ENCODE results near the gene GOLGA7B.
A peak's percentile ranks its signal among the peaks of the same experiment; 100 is the strongest.

The GOLGA7B gene

GRCh38 chr10:97844678-97845077 lies 5.0 kb upstream of the GOLGA7B start:
- Mint-ChIP-seq H3K27me3 (peaks cover 4% of the 10 kb centered on the region), H3K27ac (no peak overlapping the region), H3K9me3 (no peaks in the 10 kb centered on the region), H3K36me3 (no peaks in the 10 kb centered on the region), H3K4me3 (no peak overlapping the region), H3K4me1 (peaks cover 5% of the 10 kb centered on the region)
- DNase-seq (ENCODE audit: low spot score in 2 of 2) (no peak), ATAC-seq (ENCODE audit: low read depth) (no peak)

GRCh38 chr10:97849103-97849686 lies 448 bp upstream of the GOLGA7B start:
- DNase-seq (ENCODE audit: low spot score in 2 of 2) (no peak), ATAC-seq (ENCODE audit: low read depth) (peak; percentile 44)
- H3K27ac Mint-ChIP-seq, result no peak overlapping the region
- H3K36me3 Mint-ChIP-seq, result no peaks in the 10 kb centered on the region
- H3K4me3 Mint-ChIP-seq, result peak overlapping the region; percentile 88
- H3K27me3 Mint-ChIP-seq, result peaks cover 26% of the 10 kb centered on the region
- H3K9me3 Mint-ChIP-seq, result no peaks in the 10 kb centered on the region
- peaks cover 13% of the 10 kb centered on the region for H3K4me1 Mint-ChIP-seq

DNA sequence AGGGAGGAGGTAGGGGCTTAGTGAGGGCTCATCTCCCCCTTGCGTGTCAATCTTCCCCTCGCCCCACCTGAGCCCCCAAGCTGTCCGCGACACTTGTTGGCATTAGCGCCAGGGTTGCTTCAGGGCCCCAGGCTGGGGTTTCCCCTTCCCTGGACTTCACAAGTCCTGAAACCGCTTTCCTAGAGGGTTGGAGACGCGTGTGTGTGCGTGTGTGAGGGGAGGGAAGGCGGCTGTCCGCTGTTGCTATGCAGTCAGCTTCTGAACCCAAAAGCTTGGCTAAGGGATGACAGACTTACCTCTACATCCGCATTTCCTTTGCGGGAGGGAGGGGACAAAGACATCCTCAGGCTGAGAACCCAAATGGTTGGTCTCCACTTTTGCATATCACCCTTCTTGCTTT lies 803 bp downstream of the GOLGA7B start:
- H3K36me3 Mint-ChIP-seq, result no peaks in the 10 kb centered on the region
- peak overlapping the region; percentile 80 for H3K4me3 Mint-ChIP-seq
- ATAC-seq (ENCODE audit: low read depth), result no peak
- peaks cover 33% of the 10 kb centered on the region for H3K27me3 Mint-ChIP-seq
- no peak for DNase-seq (ENCODE audit: low spot score in 2 of 2)
- no peak overlapping the region for H3K27ac Mint-ChIP-seq
- H3K4me1 Mint-ChIP-seq, result peaks cover 13% of the 10 kb centered on the region
- no peaks in the 10 kb centered on the region for H3K9me3 Mint-ChIP-seq

DNA sequence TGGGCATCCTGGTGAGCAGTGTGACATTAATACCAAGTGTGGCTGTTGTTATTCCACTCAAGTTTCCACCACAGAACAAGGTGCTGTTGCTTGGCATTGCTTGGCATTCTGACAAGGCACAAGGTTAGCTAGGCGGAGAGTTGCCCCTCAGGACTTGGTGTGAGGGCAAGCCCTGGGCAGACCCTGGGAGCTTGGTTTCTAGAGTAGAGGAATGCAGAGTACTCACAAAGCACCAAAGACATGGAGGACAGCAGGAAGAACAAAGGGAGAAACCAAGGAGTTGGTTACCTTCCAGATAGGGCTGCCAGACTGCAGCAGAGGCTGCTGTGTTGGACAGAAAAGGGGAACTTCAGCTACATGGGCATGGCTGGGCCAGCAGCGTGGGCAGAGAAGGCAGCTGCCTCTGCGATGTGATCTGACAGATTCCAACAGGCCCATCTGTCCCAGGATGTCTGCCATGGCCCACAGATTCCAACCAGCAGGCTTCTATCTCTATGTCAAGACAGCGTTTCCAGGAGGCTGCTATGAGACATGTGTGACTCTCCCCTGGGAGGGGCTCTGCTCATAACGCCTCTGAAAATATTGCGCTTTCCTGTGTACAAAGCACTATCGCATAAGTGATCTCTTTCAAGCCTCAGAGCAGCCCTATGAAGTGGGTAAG lies 1.8 kb downstream of the GOLGA7B start:
- DNase-seq (ENCODE audit: low spot score in 2 of 2) (no peak), ATAC-seq (ENCODE audit: low read depth) (no peak)
- Mint-ChIP-seq H3K9me3 (no peaks in the 10 kb centered on the region), H3K36me3 (no peaks in the 10 kb centered on the region), H3K4me1 (peaks cover 13% of the 10 kb centered on the region), H3K27me3 (peaks cover 33% of the 10 kb centered on the region), H3K4me3 (no peak overlapping the region), H3K27ac (no peak overlapping the region)

DNA sequence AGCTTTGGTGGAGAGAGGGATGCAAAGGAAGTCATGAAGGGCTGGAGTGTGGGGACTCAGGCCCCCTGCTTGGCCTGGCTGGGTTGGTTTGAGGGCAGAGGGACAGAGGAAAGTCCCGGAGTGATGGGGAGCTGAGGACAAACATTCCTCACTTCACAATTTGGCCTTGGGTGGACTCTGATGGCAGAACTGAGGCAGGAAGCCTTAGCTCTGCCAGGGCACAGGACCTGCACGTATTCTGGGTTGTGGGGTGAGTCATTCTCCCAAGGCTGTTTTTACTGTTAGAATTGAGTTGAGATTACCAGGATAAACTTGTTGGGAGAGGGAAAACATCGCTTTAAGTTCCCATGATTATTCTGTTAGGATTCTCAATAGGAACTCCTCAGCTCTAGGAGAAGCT lies 2.6 kb downstream of the GOLGA7B start:
- Mint-ChIP-seq H3K4me3 (no peak overlapping the region), H3K27ac (no peak overlapping the region), H3K27me3 (peaks cover 37% of the 10 kb centered on the region), H3K9me3 (peaks cover 4% of the 10 kb centered on the region), H3K36me3 (no peaks in the 10 kb centered on the region), H3K4me1 (peaks cover 13% of the 10 kb centered on the region)
- DNase-seq (ENCODE audit: low spot score in 2 of 2) (no peak), ATAC-seq (ENCODE audit: low read depth) (no peak)

DNA sequence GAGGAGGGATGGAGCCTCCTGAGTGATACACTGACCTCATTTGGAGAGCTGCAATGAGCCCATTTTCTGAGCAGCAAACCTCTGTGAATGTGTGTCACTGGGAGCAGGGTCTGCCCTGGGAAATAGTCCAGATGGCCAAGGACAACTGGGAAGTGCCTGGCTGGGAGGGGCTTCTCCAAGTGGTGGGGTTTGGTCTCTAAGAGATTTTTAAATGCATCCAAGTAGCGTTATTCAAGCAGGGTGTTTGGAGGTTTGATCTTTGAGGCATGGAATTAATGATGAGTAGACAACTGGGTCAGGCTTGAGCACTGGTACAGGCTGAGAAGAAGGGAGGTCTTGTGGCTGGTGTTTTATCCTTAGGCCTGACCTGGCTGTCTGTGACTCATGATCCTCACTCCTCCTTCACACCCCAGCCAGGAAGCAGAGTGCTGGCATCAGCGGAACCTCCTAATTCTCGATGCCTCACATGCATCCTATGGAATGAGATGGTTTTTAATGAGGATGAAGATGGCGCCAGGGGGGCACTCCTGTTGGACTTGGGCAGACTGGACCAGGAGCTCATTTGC lies 3.3 kb downstream of the GOLGA7B start:
- H3K27me3 Mint-ChIP-seq, result peaks cover 40% of the 10 kb centered on the region
- DNase-seq (ENCODE audit: low spot score in 2 of 2) (no peak), ATAC-seq (ENCODE audit: low read depth) (no peak)
- H3K4me1 Mint-ChIP-seq, result peaks cover 13% of the 10 kb centered on the region
- no peaks in the 10 kb centered on the region for H3K36me3 Mint-ChIP-seq
- H3K9me3 Mint-ChIP-seq, result peaks cover 5% of the 10 kb centered on the region
- no peak overlapping the region for H3K4me3 Mint-ChIP-seq
- H3K27ac Mint-ChIP-seq, result no peak overlapping the region

DNA sequence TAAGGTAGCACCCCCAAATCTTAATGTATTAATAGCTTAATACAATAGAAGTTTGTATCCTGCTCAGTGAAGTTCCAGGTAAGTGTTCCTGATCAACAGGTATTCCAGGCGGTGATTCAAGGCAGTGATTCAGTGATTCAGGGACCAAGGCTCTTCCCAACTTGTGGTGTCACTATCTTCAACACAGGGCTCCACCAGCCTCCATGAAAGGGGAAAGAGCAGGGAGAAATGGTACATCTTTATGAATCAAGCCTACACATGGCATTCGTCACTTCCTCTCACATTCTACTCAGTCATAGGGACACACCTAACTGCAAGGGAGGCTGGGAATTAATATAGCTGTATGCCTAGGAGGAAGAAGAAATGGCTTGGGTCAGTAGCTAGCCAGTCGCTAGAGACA lies 5.1 kb downstream of the GOLGA7B start:
- peaks cover 6% of the 10 kb centered on the region for H3K9me3 Mint-ChIP-seq
- ATAC-seq (ENCODE audit: low read depth) (no peak), DNase-seq (ENCODE audit: low spot score in 2 of 2) (no peak)
- peaks cover 8% of the 10 kb centered on the region for H3K4me1 Mint-ChIP-seq
- H3K4me3 Mint-ChIP-seq, result no peak overlapping the region
- H3K27me3 Mint-ChIP-seq, result peaks cover 37% of the 10 kb centered on the region
- H3K36me3 Mint-ChIP-seq, result no peaks in the 10 kb centered on the region
- no peak overlapping the region for H3K27ac Mint-ChIP-seq

GRCh38 chr10:97858001-97858439 lies 8.4 kb downstream of the GOLGA7B start:
- no peaks in the 10 kb centered on the region for H3K36me3 Mint-ChIP-seq
- H3K9me3 Mint-ChIP-seq, result peaks cover 6% of the 10 kb centered on the region
- DNase-seq (ENCODE audit: low spot score in 2 of 2) (no peak), ATAC-seq (ENCODE audit: low read depth) (no peak)
- H3K4me1 Mint-ChIP-seq, result no peaks in the 10 kb centered on the region
- H3K27ac Mint-ChIP-seq, result no peak overlapping the region
- H3K4me3 Mint-ChIP-seq, result no peak overlapping the region
- H3K27me3 Mint-ChIP-seq, result peaks cover 19% of the 10 kb centered on the region

- H3K4me1 Mint-ChIP-seq, result no peaks in the 10 kb centered on the region
- DNase-seq (ENCODE audit: low spot score in 2 of 2) (no peak), ATAC-seq (ENCODE audit: low read depth) (no peak)
- H3K9me3 Mint-ChIP-seq, result peaks cover 6% of the 10 kb centered on the region
- no peak overlapping the region for H3K27ac Mint-ChIP-seq
- no peak overlapping the region for H3K4me3 Mint-ChIP-seq
- peaks cover 11% of the 10 kb centered on the region for H3K27me3 Mint-ChIP-seq
- H3K36me3 Mint-ChIP-seq, result no peaks in the 10 kb centered on the region
Measured at GRCh38 chr10:97861097-97861750, 11.6 kb downstream of the GOLGA7B start.

GRCh38 chr10:97861924-97862323 lies 12.3 kb downstream of the GOLGA7B start:
- Mint-ChIP-seq H3K4me3 (no peak overlapping the region), H3K27ac (no peak overlapping the region), H3K27me3 (peaks cover 14% of the 10 kb centered on the region), H3K36me3 (no peaks in the 10 kb centered on the region), H3K9me3 (peaks cover 2% of the 10 kb centered on the region), H3K4me1 (no peaks in the 10 kb centered on the region)
- DNase-seq (ENCODE audit: low spot score in 2 of 2) (no peak), ATAC-seq (ENCODE audit: low read depth) (no peak)

DNA sequence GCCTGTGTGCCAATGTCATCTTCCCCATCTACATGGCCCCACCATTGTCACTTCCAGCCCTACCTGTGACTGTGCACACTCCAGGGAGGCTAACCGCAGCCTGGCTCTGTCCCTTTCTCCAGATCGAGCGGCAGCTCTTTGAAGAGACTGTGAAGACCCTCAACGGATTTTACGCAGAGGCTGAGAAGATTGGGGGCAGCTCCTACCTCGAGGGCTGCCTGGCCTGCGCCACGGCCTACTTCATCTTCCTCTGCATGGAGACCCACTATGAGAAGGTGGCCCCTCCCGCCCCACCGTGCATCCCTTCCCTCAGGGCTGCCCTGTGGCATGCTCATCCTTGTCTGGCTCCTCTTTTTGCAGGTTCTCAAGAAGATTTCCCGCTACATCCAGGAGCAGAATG lies 14.2 kb downstream of the GOLGA7B start:
- no peaks in the 10 kb centered on the region for H3K36me3 Mint-ChIP-seq
- peaks cover 8% of the 10 kb centered on the region for H3K27me3 Mint-ChIP-seq
- no peak overlapping the region for H3K27ac Mint-ChIP-seq
- no peaks in the 10 kb centered on the region for H3K4me1 Mint-ChIP-seq
- no peak overlapping the region for H3K4me3 Mint-ChIP-seq
- H3K9me3 Mint-ChIP-seq, result no peaks in the 10 kb centered on the region
- DNase-seq (ENCODE audit: low spot score in 2 of 2), result no peak
- no peak for ATAC-seq (ENCODE audit: low read depth)

GRCh38 chr10:97865488-97865887 lies 15.8 kb downstream of the GOLGA7B start:
- Mint-ChIP-seq H3K27ac (no peak overlapping the region), H3K4me3 (no peak overlapping the region), H3K36me3 (no peaks in the 10 kb centered on the region), H3K27me3 (peaks cover 8% of the 10 kb centered on the region), H3K9me3 (no peaks in the 10 kb centered on the region), H3K4me1 (peaks cover 7% of the 10 kb centered on the region)
- ATAC-seq (ENCODE audit: low read depth) (no peak), DNase-seq (ENCODE audit: low spot score in 2 of 2) (no peak)

GRCh38 chr10:97866524-97867219 lies 17.0 kb downstream of the GOLGA7B start:
- no peak for ATAC-seq (ENCODE audit: low read depth)
- H3K36me3 Mint-ChIP-seq, result no peaks in the 10 kb centered on the region
- no peak overlapping the region for H3K27ac Mint-ChIP-seq
- H3K4me1 Mint-ChIP-seq, result peaks cover 7% of the 10 kb centered on the region
- no peak overlapping the region for H3K4me3 Mint-ChIP-seq
- no peak for DNase-seq (ENCODE audit: low spot score in 2 of 2)
- no peaks in the 10 kb centered on the region for H3K9me3 Mint-ChIP-seq
- H3K27me3 Mint-ChIP-seq, result peaks cover 10% of the 10 kb centered on the region

DNA sequence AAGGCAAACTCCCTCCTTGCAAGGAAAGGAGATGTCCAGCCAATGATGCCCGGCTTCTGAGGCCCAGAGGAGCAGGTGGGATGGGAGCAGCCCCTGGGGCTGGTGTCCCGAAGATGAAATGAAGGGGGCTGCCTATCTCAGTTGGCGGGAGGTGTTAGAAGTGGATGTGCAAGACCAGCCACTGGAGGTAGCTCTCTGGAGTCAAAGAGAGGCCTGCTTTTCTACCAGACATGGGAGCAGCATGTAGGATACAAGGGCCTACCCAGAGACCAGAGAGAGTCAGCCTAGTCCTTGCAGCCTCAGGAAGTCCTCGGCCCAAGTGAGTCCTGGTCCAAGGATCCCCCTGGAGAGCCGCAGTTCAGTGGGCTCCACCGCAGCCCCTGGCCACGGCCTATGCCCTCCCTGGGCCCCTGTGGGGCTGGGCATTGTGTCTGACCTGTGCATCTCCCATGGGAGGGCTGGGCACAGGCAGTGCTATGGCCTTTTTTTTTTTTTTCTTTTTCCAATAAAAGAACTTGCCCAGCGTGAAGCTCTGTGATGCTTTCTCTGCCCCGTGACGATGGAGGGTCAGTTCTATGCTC lies 17.7 kb downstream of the GOLGA7B start:
- Mint-ChIP-seq H3K27ac (no peak overlapping the region), H3K4me3 (no peak overlapping the region), H3K9me3 (no peaks in the 10 kb centered on the region), H3K4me1 (peaks cover 7% of the 10 kb centered on the region), H3K27me3 (peaks cover 10% of the 10 kb centered on the region), H3K36me3 (no peaks in the 10 kb centered on the region)
- DNase-seq (ENCODE audit: low spot score in 2 of 2) (no peak), ATAC-seq (ENCODE audit: low read depth) (no peak)
